ENCODE results near the gene GPS2.
A peak's percentile ranks its signal among the peaks of the same experiment; 100 is the strongest.
"Not testable (repeated sequence)": the region's sequence is repeated elsewhere in the genome, so short reads cannot be mapped to it uniquely, and the experiment has no call there.

GPS2 gene

DNA sequence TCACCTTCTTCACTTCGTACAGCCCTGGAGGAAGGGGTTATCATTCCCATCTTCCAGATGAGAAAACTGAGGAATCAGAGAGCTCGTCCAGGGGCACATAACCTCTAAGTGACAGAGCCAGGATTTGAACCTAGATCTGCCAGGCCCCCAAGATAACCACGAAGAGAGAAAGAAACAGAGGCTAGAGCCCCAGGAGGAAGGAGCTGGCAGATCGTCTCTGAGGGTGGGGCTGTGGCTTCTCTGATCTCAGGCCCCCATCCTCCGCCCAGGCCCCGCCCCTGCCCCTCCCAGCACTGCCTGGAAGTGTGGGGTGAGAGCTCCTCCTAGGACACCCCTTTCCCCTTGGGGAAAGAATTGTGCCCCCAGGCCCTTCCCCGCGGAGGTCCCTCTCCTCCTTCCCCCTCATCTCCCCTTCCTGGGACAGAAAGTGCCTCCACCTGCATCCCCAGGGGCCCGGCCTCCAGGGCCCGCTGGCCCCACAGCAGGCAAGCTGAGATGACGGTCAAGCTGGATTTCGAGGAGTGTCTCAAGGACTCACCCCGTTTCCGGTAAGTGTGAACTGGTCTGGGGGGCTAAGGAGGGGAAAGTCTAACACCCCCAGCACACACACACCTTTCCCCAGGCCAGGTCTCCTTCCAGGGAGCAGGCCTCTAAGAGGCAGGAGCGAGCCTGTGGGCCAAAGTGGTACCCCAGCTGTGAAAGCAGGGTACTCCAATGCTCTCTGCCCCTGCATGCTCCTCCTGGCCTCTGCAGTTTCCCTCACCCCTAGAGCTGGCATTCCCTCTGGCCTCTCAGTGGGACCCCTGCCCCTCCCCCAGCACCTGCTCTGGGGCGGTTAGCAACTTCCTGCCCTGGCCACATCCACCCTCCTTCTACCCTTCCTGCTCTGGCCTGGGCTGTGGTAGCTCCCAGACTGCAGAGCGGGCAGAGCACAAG, 21.3 kb upstream of the GPS2 start, which contains the start of gene ACAP1:
Gene ACAP1 (plus strand): TSS at position 290 of the 936 bp plus-strand sequence. CDS start 206 bp downstream, at position 496.
- no peak for DNase-seq

DNA sequence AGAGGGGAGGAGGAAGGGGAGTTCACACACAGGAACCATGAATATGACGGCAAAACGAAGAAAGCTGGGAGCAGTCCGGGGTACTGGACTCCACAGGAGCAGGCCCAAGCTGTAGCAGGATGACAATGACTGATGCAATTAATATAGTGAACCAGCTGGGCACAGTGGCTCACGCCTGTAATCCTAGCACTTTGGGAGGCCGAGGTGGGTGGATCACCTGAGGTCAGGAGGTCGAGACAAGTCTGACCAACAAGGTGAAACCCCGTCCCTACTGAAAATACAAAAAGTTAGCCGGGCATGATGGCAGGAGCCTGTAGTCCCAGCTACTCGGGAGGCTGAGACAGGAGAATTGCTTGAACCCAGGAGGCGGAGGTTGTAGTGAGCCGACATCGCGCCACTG, 20.6 kb upstream of the GPS2 start:
- not testable (repeated sequence) for DNase-seq

DNA sequence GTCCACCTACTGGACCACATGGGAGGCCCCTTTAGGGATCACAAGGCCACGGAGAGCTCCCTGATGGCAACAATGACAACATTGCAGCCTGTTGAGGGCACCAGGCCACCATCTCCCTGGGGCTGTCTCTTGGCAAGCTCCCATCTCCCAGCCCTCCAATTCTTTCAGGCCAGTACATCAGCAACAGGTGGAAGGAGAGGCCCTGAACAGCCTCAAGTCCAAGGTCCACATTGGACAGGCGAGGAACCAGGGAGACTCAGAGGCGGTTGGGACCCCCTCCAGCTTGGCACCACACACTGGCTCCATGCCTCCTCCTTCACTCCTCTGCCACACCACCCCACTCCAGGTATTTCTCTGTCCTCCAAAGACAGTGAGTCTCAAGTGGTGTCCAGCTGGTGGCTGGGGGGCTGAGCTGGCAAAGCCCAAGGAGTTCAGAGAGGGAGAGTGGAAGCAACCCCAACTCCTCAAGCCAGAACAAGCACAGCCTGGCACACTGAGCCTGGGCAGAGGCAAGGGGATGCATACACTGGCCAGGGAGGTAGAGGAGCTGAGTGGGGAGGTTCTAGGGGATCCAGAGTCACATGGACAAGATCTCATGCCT, 19.9 kb upstream of the GPS2 start:
- DNase-seq: no peak

DNA sequence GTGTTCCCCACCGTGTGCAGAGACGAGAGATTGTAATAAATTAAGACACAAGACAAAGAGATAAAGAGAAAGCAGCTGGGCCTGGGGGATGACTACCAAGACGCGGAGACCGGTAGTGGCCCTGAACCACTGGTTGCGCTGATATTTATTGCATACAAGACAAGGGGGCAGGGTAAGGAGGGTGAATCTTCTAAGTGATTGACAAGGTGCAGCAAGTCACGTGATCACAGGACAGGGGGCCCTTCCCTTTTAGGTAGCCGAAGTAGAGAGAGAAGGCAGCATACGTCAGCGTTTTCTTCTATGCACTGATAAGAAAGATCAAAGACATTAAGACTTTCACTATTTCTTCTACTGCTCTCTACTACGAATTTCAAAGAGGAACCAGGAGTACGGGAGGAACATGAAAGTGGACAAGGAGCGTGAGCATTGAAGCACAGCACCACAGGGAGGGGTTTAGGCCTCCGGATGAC, 17.5 kb upstream of the GPS2 start:
- not testable (repeated sequence) for DNase-seq

DNA sequence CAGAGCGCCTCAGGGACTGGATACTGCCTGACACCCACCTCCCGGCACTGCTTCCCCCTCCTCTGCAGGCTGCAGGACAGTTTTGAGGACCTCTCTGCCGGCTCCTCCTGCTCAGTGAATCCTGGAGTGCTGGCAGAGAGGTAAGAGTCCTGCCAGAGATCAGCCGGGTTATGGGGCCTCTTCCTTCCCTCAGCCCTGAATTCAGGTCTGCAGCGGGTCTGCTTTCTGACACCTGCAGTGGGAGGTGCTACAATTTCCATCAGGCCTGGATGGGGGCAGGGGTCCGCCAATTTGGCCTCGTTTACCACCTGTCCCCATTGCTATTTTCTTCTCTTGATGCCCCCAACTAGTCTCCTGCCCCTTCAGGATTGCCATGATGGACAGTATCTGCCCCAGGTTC, 17.0 kb upstream of the GPS2 start:
- no peak for DNase-seq

DNA sequence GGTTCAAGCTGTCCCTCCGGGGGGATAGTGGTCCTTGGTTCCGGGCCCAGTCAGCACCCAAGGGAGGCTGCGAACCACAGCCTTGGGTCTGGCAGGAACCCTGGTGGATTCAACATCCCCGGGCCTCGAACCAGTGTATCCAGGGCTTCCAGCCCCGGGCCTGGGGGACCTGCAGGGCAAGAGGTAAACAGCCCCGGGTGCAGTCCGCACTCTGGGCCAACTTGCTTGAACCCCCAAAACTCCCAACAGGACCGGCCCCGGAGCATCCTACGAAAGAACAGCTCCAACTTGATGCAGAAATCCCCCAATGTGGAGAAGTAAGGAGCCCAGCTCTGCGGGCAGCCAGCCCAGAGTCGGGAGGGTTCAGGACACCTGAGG, 15.5 kb upstream of the GPS2 start:
- no peak for DNase-seq

DNA sequence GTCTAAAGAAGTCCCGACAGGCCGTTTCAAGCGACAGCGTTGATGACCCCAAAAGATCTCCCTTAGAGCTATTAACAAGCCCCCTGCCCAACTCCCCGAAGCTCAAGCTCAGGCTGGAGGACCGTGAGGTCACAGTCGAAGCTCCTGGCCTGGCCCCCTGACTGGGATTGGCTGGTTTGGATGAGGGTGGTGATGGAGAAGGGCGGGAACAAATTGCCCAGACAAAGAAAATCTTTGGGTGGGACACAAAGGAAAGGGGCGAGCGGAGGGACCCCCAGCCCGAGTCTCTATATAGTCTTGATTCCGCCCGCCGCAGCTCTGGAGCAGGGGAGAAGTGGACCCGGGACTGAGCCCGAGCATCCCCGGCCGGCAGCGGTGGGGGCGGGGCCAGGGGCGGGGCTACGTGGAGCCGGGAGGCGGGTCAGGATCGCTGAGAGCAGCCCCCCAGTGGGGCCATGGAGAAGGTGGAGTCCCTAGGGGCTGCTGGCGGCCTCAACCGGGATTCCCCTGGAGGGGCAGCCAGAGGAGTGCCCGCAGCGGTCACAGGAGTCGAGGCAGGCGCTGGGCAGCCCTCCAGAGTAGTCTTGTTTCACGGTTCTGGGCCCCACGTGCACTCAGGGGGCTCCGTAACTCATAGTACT, 15.0 kb upstream of the GPS2 start:
- DNase-seq: peak; percentile 72

DNA sequence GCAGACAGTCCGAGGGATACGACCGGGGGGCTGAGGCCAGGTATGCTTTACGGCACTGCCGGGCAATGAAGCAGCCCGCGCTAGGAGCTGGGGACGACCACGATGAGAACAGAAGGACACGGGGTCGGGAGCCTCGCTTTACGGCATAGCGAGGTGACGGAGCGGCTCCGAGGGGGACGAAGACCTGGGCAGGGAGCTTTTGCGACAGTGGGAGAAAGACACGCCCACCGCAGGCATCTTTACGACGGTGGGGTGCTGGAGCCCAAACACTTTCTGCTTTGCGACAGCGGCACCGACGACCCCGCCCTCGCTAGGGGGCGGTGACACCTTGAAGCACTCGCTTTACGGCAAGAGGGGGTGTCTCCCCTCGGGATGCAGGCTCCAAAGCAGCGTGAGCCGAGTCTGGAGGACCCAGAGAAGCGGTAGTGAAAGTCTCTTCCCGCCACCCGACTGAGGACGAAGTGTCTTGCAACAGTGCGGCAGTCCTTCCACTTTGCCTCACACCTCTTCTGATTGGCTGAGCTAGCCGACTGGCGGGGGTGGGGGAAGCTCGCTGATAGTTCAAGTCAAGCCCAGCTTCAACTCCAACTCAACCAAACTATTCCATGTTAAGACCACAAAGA, 14.3 kb upstream of the GPS2 start:
- DNase-seq: peak; percentile 95

DNA sequence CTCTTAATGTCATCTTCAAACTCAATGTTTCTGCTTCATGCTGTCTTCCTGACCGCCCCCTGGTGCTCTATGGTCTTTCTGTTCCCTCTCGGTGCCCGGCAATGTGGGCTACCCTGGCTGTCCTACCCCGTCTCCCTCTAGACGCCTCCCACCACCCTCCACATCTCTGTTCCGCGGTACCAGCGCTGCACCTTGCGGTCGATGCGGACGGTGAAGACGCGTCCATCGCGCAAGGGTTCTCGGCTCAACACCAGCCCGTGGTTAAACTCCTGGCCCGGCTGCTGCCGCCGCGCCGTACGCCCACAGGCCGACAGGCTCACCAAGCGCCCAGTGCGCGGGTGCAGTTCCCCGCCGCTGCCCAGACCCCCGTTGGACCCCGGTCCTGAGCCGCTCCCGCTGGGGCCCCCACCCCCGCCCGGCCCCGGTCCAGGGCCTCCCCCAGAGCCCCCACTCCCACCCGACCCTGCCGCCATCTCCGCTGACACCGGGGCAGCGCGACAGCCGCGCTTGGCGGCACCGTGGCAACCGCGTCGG, 13.7 kb upstream of the GPS2 start, which contains the start of gene NEURL4:
Gene NEURL4 (minus strand): TSS at position 496 of the 534 bp plus-strand sequence. CDS start 23 bp downstream, at position 473.
- DNase-seq: peak; percentile 4

DNA sequence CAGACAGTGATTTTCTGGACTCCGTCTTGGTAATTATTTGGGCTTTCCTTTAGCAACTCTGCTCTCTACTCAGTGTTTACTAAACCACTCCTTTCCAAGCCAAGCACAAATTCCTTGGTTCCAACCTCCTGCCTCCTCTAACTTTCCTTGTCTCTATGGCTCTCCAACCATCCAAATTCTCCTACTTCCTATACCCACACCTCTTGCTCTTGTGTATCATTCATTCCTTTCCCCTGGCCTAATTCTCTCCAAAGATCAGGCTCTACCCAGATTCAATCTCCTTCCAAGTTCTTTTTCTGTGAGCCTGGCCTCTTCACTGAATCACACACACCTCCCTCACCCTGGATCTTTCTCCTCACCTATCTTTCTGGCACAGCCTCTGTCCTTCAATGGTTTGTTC, 12.8 kb upstream of the GPS2 start:
- no peak for DNase-seq

DNA sequence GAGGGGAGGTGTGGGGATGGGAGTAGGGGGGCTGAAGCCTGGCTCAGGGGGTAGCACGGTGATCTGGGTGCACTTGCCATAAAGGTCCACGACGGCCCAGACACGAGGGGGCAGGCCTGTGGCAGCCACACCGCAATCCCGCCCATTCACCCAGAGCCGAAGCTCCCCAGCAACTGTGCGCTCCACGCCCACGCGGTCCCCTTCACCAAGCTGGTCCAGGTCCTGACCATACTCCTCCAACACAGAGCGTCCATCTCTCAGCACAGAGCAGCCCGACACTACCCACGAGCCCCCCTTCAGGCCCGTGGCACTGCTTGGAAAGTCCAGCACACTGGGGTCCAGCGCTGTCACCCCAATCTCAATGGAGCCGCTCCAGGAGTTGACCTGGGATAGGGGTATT, 12.3 kb upstream of the GPS2 start:
- no peak for DNase-seq

DNA sequence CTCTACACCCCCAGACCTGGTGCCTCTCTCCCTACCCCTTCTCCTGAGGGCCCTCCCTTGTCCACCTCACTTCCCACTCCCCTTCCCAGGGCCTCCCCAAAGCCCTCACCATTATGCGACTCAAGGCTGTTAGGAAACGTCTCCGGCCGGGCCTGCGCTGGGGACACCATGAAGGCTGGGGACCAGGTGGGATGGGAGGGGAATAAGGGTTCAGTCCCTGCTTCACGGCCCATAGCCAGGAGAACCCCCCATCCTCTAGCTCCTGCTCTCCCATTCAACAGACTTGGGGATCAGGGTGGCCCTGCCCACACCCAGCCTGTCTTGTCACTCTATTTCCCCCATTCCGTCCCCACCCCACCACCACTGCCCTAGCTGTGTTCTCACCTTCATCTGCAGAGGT, 11.9 kb upstream of the GPS2 start:
- no peak for DNase-seq

DNA sequence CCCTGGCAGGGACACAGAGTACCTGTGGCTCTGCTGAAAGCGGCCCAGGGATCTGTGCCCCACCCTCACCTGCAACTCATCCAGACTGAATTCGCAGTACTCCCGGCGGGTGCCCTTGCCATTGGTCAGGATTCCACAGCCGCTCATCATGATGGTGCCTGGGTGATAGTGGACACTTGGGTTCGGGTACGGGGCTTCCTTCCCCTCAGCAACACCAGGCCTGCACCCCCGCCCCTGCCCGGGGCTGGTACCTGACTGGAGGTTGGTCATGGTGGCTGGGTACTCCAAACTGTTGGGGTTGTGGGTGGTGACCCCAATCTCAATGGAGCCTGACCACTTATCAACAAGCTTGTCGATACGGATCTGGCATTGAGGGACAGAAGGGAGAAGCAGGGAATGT, 11.0 kb upstream of the GPS2 start:
- DNase-seq: no peak

DNA sequence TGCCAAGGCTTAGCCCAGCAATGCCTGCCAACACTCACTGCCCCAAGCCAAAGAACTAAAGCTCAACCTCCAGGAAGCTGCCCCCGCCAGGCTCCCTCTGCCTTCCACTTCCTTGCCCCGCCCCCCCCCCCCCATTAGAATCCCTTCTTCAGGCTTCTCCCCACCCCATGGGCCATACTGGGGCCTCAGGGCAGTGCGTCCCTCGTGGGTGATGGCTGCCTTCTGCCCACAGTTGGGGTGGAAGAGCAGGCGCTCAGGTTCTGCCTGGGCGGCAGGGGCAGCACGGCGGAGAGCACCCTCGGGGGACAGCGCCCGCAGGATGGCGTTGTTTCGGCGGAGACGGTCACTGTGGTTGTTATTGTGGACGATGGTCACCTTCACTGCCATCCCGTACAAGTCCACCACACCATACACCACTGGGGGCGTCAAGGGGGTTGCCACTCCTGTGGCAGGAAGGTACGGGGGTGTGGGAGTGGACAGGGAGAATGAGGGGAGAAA, 9.9 kb upstream of the GPS2 start:
- no peak for DNase-seq

DNA sequence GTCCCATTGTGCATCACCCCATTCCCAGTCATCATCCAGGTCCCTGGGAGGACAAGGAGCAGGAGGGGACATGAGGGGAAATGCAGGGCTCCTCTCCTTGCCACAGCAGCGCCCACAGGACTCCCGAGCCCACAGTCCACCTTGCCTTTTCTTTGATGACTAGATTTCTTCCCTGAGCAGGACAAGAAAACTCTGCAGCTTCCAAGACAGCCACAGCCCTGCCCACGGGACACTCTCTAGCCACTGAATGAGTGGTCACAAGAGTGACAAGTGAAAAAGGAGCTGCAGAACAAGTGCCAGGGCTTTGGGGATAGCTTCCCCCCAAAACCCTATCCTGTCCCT, 9.2 kb upstream of the GPS2 start:
- no peak for DNase-seq

DNA sequence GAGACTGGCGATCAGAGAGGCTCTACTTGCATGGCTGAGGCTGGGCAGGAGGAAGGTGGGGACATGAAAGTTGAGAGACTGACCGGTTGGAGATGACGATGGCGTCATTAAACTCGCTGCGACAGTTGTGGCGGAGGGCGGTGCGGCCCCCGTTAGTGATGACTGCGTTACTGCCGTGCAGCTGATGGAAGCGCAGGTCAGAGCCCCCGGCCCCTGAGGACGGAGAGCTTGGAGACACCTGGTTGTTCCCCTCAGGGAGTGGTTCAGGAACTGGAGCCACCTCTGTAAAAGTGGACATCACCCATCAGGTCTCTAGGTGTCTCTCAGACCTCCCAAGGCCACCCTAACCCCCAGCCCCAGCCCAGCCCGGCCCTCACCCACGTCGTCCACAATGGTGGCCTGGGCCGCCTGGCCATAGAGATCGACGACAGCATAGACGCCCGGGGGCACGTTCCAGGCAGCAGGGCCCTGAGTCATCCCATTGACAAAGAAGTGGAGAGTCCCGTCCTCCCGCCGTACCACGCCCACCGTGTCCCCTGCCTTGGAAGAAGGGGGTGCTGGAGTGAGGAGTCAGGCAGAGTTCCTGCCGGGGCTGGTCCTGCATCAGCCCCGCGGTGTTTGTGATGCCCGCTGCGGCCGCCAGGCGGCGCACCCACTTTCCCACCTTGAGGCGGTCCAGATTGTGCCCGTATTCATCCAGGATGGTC, 8.7 kb upstream of the GPS2 start:
- no peak for DNase-seq

DNA sequence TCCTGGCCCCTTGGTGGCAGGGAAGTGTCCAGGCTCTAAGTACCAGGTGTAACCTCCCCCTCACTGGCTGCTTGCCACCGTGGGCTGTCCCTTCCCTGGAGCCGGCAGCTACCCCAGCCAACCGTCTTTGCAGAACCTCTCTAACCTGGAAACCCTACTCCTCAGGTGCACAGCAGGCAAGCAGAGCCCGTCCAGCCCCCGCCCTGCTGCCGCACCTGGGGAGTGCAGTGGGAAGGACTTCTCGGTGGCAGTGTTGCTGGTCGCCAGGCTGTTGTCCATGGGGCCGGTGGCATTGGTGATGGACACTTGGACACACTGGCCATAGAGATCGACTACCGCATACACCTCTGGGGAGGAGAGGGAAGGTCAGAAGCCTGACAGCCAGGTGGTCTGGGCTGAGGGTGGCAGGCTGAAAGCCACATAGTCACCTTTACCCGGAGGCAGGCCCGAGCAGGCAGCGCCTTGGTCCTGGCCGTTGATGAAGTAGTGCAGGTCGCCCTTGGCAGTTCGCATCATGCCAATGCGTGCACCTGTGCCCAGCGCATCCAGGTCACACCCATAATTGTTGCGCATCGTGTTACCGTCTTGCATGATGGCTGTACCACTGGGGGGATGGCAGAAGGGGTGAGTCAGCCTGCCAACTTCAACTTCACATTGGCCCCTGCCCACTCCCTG, 7.5 kb upstream of the GPS2 start:
- DNase-seq: no peak

DNA sequence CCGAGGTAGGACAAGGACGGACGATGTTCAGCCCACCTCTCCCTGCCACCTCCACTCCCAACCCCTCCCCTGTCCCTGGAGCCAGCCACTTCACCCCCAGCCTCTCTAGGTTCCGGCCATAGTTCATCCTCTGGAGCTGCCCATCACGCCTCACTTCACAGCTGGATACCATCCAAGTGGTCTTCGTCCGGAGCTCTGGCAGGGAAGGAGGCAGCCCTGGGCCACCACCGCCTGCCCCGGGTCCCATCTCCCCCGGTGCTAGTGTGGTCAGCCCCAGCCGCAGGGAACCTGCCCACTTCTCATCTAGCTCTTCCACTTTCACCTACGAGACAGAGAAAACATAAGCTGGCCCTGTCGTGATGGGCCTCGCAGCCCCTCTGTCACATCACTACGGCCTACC, 6.3 kb upstream of the GPS2 start:
- DNase-seq: no peak

DNA sequence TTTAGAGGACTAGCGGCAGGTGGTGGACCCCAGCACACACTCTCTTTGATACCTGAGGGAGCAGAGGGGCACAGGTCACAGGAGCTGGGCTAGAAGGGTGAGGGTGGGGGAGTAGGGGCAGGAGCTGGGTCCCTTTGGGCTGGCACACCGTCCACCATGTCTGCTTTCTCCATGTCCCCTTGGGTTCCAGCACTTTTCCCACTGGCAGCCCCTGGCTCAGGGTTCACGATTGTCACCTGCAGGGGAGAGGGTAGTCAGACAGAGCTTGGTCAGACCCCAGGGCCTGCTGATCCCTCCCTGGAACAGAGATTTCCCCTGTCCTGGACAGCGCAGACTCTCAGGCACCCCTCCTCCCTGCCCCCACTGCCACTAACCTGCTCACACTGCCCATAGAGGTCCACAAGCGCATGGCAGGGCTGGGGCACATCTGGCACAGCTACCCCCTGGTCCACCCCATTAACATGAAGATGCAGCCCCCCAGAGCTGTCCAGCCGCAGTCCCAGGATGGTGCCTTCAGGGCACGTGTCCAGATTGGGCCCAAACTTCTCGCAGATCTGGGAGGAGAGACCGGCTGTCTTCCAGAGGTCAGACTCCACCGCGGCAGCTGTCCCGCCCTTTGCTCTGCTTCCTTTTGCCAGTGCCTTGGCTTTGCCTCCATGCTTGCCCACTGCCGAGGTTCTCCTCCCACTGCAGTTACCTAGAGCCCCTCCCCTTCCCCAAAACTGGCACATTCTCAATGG, 3.1 kb upstream of the GPS2 start:
- no peak for DNase-seq

DNA sequence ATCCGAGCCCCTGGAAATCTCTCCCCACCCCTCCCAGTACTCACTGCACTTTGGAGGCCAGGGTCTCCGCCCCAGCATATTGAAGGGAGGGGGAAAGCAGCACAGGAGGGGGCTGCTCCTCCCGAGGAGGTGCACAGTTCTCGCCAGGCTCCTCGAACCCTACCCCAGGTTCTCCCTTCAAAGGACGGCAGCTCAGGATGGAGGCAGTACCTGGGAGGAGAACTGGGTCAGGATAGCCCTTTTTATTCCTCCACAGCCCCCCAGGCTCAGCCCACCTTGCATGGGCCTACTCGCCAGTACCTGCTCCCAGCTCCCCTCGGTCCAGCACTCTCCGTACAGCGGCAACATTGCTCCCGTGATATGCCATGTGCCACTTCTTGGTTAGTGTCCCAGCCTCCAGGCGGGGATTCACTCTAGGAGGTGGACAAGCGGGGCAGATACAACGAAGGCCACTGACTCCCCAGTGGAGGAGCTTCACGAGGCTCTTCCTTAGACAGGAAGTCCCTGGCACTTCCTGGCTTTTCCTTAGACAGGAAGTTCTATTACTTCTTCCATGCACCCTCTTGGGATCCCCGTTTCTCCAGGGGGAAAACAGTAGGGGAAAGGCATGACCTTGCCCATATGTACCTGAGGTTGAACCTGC, 2.1 kb upstream of the GPS2 start:
- DNase-seq: no peak

Data from NCI-H1092 treated with DMSO at 0.1 percent for 48 hours (cell line).